H1 (cell line): ENCODE results near the gene CGB7. TPM values are rescaled to one million over a fixed set of nuclear protein-coding genes. Genes with fewer than 3 reads are reported as not detected.

Experiments
- CTCF ChIA-PET: fragments of 300-600 bp; sonication (Branson Sonifier 250); formaldehyde crosslinking; loops from one replicate; lab custom pipeline; 2021; ENCODE audit not compliant: partially characterized antibody; lab: Charles Lee
- POLR2A ChIA-PET: fragments of 300-600 bp; sonication (Branson Sonifier 250); formaldehyde crosslinking; loops from one replicate; lab custom pipeline; 2021; ENCODE audit warnings: inconsistent platforms; ENCODE audit not compliant: partially characterized antibody; lab: Charles Lee
- DNase-seq, 2 experiments: peaks; one replicate each; pipeline versions ENCODE4 v3.0.0 to v3.0.0-alpha.2; 2010 to 2022; ENCODE audit warnings: low spot score in 2 of 2, low read depth in 1 of 2, mixed read lengths in 1 of 2
- FAIRE-seq: peaks from 2 replicates; lab custom pipeline; 2011; peaks lifted over from hg19 to GRCh38; lab: Jason Lieb, UNC
- H2AFZ ChIP-seq: 2 replicates; pipeline ENCODE4 v1.8.1; 2012; ENCODE audit warnings: low read length, inconsistent platforms
- H2AK5ac ChIP-seq: 2 replicates; pipeline ENCODE4 v1.6.1; 2013; ENCODE audit warnings: low read depth, low read length
- H2BK120ac ChIP-seq: replicated peaks from 2 replicates; pipeline ENCODE3; 2013; ENCODE audit warnings: low read depth, low read length, inconsistent platforms
- H2BK12ac ChIP-seq: 2 replicates; pipeline ENCODE4 v1.6.1; 2013; ENCODE audit warnings: low read depth, low read length
- H2BK15ac ChIP-seq: 2 replicates; pipeline ENCODE4 v1.6.1; 2013; ENCODE audit warnings: low read length
- H2BK20ac ChIP-seq: 2 replicates; pipeline ENCODE4 v1.6.1; 2013; ENCODE audit warnings: low read length
- H2BK5ac ChIP-seq: 2 replicates; pipeline ENCODE4 v1.6.1; 2013; ENCODE audit warnings: low read depth, low read length
- H3K14ac ChIP-seq: 2 replicates; pipeline ENCODE4 v1.6.1; 2013; ENCODE audit warnings: inconsistent platforms; ENCODE audit not compliant: insufficient read length
- H3K18ac ChIP-seq: 2 replicates; pipeline ENCODE4 v1.6.1; 2013; ENCODE audit warnings: low read length; ENCODE audit errors: extremely low read depth
- H3K23ac ChIP-seq: 2 replicates; pipeline ENCODE4 v1.6.1; 2013; ENCODE audit warnings: inconsistent platforms; ENCODE audit not compliant: insufficient read length
- H3K23me2 ChIP-seq: 2 replicates; pipeline ENCODE4 v1.6.1; 2013; ENCODE audit warnings: low read depth, low read length
- H3K27ac ChIP-seq: 2 replicates; pipeline ENCODE4 v1.6.1; 2011; ENCODE audit warnings: low read depth, low read length, inconsistent platforms
- H3K27me3 ChIP-seq, 4 experiments: replicated peaks in 1 of 4; 1 replicate in 1 of 4; 2 replicates in 3 of 4; pipeline versions ENCODE4 v1.6.1 to v1.8.1; 2011 to 2013; ENCODE audit warnings: low read length in 3 of 4, mild to moderate bottlenecking in 3 of 4, inconsistent platforms in 2 of 4, mixed read lengths in 2 of 4, moderate library complexity in 1 of 4; ENCODE audit not compliant: control insufficient read depth in 3 of 4, insufficient read depth in 3 of 4; ENCODE audit errors: extremely low read depth in 1 of 4
- H3K36me3 ChIP-seq, 4 experiments: 2 replicates each; pipeline versions ENCODE4 v1.6.1 to v1.8.1; 2011 to 2013; ENCODE audit warnings: mild to moderate bottlenecking in 4 of 4, low read length in 3 of 4, moderate library complexity in 2 of 4, control low read depth in 1 of 4, inconsistent platforms in 1 of 4; ENCODE audit not compliant: insufficient read depth in 4 of 4, control insufficient read depth in 2 of 4
- H3K4ac ChIP-seq: replicated peaks from 2 replicates; pipeline ENCODE3; 2013; ENCODE audit warnings: low read length, low read depth, mixed read lengths, inconsistent platforms; ENCODE audit not compliant: insufficient read length
- H3K4me1 ChIP-seq, 4 experiments: replicated peaks in 1 of 4; 1 replicate in 1 of 4; 2 replicates in 3 of 4; pipeline versions ENCODE4 v1.6.1 to v1.8.1; 2011 to 2013; ENCODE audit warnings: low read length in 3 of 4, inconsistent platforms in 2 of 4, mixed read lengths in 1 of 4; ENCODE audit not compliant: insufficient read depth in 4 of 4, control insufficient read depth in 3 of 4
- H3K4me2 ChIP-seq, 2 experiments: 2 replicates each; pipeline versions ENCODE4 v1.6.1 to v1.8.1; 2011 to 2013; ENCODE audit warnings: low read depth in 2 of 2, low read length in 2 of 2, control low read depth in 1 of 2, inconsistent platforms in 1 of 2, mild to moderate bottlenecking in 1 of 2; ENCODE audit not compliant: insufficient read depth in 1 of 2
- H3K4me3 ChIP-seq, 4 experiments: fragments of 200-600, 300-600 bp in 1 of 4; sonication (generic), shearing (Covaris generic), sonication (Bioruptor Twin) in 1 of 4; 2 replicates each; pipeline versions ENCODE4 v1.5.1 to v1.8.1; 2011 to 2016; ENCODE audit warnings: low read length in 4 of 4, low read depth in 3 of 4, control low read depth in 2 of 4, inconsistent platforms in 2 of 4, mild to moderate bottlenecking in 2 of 4, mixed read lengths in 1 of 4, moderate library complexity in 1 of 4; ENCODE audit not compliant: insufficient read depth in 2 of 4; ENCODE audit errors: extremely low read depth in 1 of 4
- H3K56ac ChIP-seq: replicated peaks from 2 replicates; pipeline ENCODE3; 2013; ENCODE audit warnings: low read depth, mild to moderate bottlenecking, mixed read lengths, low read length, inconsistent platforms; ENCODE audit not compliant: insufficient read length
- H3K79me1 ChIP-seq: 2 replicates; pipeline ENCODE4 v1.6.1; 2013; ENCODE audit warnings: low read depth, low read length, control low read depth
- H3K79me2 ChIP-seq, 2 experiments: 2 replicates each; pipeline versions ENCODE4 v1.6.1 to v1.8.1; 2012 to 2013; ENCODE audit warnings: low read length in 2 of 2, mild to moderate bottlenecking in 2 of 2, inconsistent platforms in 1 of 2; ENCODE audit not compliant: insufficient read depth in 2 of 2, control insufficient read depth in 1 of 2
- H3K9ac ChIP-seq, 4 experiments: replicated peaks in 1 of 4; 1 replicate in 1 of 4; 2 replicates in 3 of 4; pipeline versions ENCODE4 v1.6.1 to v1.8.1; 2011 to 2013; ENCODE audit warnings: low read depth in 3 of 4, low read length in 3 of 4, control low read depth in 2 of 4, mild to moderate bottlenecking in 2 of 4, moderate library complexity in 2 of 4, inconsistent platforms in 1 of 4; ENCODE audit errors: extremely low read depth in 1 of 4
- H3K9me3 ChIP-seq, 2 experiments: 2 replicates each; pipeline versions ENCODE4 v1.6.1 to v1.8.1; 2012 to 2013; ENCODE audit warnings: mild to moderate bottlenecking in 2 of 2, moderate library complexity in 2 of 2, control low read depth in 1 of 2, inconsistent platforms in 1 of 2, low read depth in 1 of 2, low read length in 1 of 2, mixed read lengths in 1 of 2; ENCODE audit not compliant: insufficient read depth in 2 of 2
- H4K20me1 ChIP-seq, 2 experiments: replicated peaks in 1 of 2; 2 replicates each; pipeline versions ENCODE3 to v1.8.1; 2011 to 2013; ENCODE audit warnings: inconsistent platforms in 2 of 2, low read length in 2 of 2, mild to moderate bottlenecking in 1 of 2; ENCODE audit not compliant: insufficient read depth in 2 of 2, control insufficient read depth in 1 of 2
- H4K5ac ChIP-seq: 2 replicates; pipeline ENCODE4 v1.6.1; 2013; ENCODE audit warnings: low read length, low read depth, mixed read lengths, inconsistent platforms; ENCODE audit not compliant: insufficient read length
- H4K8ac ChIP-seq: 2 replicates; pipeline ENCODE4 v1.8.0; 2013; ENCODE audit warnings: mild to moderate bottlenecking, moderate library complexity, low read length, inconsistent platforms; ENCODE audit not compliant: insufficient read depth; ENCODE audit errors: extremely low read depth
- H4K91ac ChIP-seq: replicated peaks from 2 replicates; pipeline ENCODE3; 2013; ENCODE audit warnings: low read length, mixed read lengths, inconsistent platforms; ENCODE audit not compliant: insufficient read length
- SIX5 ChIP-seq: IDR thresholded peaks from 2 replicates; pipeline ENCODE4 v1.6.1; 2011; ENCODE audit warnings: mild to moderate bottlenecking, low read depth, low read length
- WGBS, 2 experiments: shearing (Covaris generic) in 1 of 2; methylation state at CpG; one replicate each; pipeline versions ENCODE4 v1.1.6 to v1.1.7; 2013 to 2015; ENCODE audit warnings: low lambda C conversion rate in 2 of 2, mixed read lengths in 2 of 2, inconsistent platforms in 1 of 2, low coverage in 1 of 2, missing lambda C conversion rate in 1 of 2; ENCODE audit not compliant: insufficient replicate concordance in 2 of 2, insufficient coverage in 1 of 2, insufficient read length in 1 of 2; ENCODE audit errors: extremely low coverage in 1 of 2, missing lambda C conversion rate in 1 of 2; 5-methylcytosine and 5-hydroxymethylcytosine counted together
- polyA plus RNA-seq, 7 experiments: library from polyadenylated mRNA; depleted of rRNA in 3 of 7; stranded (reverse) in 5 of 7; unstranded in 2 of 7; fragments of >200 nt in 5 of 7; fragments of 200-250 nt in 2 of 7; gene quantifications; 1 replicate in 5 of 7; 2 replicates in 1 of 7; 4 replicates in 1 of 7; pipeline versions ENCODE4 v1.2.1 to v1.2.3, GENCODE V29; 2011 to 2013; ENCODE audit warnings: missing spikeins in 2 of 7, mixed read lengths in 2 of 7
- total RNA-seq: library from RNA; stranded (reverse); fragmentation: NEBNext Ultra II Directional; extraction: Animal tissue kit (Norgen Biotek cat#: 25700); gene quantifications from 2 replicates; pipeline ENCODE4 v1.2.1, GENCODE V29; 2021
- TF ChIP-seq, protein P1 (sequence below): IDR thresholded peaks from 2 replicates; pipeline ENCODE4 v1.6.1; 2012; ENCODE audit warnings: inconsistent platforms

Gene CGB7
- total and polyA plus RNA-seq, 2 of the 8 experiments (the other 6 are each of a cell fraction or from before 2014, with no cell fraction given) = 1.2 to 2.2 TPM

DNA sequence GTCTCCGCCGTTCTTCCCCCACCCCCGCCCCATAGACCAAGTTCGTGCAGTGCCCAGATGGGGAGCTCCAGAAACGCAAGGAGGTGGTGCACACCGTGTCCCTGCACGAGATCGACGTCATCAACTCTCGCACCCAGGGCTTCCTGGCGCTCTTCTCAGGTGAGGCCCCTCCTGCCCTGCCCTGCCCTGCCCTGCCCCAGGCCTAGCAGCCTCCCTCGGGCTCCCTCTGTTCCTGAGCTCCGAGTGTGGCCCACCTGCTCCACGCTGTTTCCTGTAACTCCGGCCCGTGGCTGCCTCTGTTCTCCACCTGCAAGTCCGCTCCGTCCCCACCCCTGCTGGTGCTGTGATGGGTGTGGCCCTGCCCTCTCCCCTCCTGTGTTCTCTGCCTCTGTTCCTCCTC lies 47.1 kb downstream of the CGB7 start:
- ChIA-PET CTCF (interaction anchor here (0.6 to 6.2 kb wide), 6 partner anchors 12 to 215 kb away, joined by 3 to 66 read pairs (median 3); partner anchors contain the start of gene CGB2), POLR2A (interaction anchor here (0.9 to 2.2 kb wide), 3 partner anchors 9 to 12 kb away, joined by 3 to 8 read pairs (median 3); no protein-coding TSS in a partner anchor)
- Histone ChIP-seq H3K27me3 (no peaks in the 10 kb centered on the region), H3K79me2 (no peaks in the 10 kb centered on the region), H3K27ac (no peak overlapping the region), H4K8ac (no peak overlapping the region), H3K36me3 (peaks cover 15 to 40% (median 31%) of the 10 kb centered on the region in 4 experiments; a peak in 7 of 8 replicates), H3K23me2 (no peaks in the 10 kb centered on the region), H3K4me1 (no peaks in the 10 kb centered on the region), H3K18ac (no peak overlapping the region), H3K4ac (no peak overlapping the region), H2AK5ac (no peak overlapping the region), H2AFZ (no peak overlapping the region), H3K9ac (no peak overlapping the region), H3K4me3 (no peak overlapping the region), H3K14ac (no peak overlapping the region), H2BK12ac (no peak overlapping the region), H3K9me3 (no peaks in the 10 kb centered on the region), H2BK120ac (no peak overlapping the region), H2BK5ac (no peak overlapping the region), H2BK20ac (no peak overlapping the region), H3K23ac (no peak overlapping the region), H4K91ac (no peak overlapping the region), H3K79me1 (peaks cover 2% of the 10 kb centered on the region; the same call in 1 of the 2 replicates), H2BK15ac (no peak overlapping the region), H3K4me2 (no peak overlapping the region), H4K20me1 (peaks cover 3 to 9% of the 10 kb centered on the region in 2 experiments), H4K5ac (no peak overlapping the region), H3K56ac (no peak overlapping the region)
- WGBS, 2 experiments = 81% methylated on average over 17 of the region's 18 CpGs; no CpG with 5 or more reads in 1 of the 2 experiments
- no peak for TF ChIP-seq SIX5
- TF ChIP-seq, protein P1, sequence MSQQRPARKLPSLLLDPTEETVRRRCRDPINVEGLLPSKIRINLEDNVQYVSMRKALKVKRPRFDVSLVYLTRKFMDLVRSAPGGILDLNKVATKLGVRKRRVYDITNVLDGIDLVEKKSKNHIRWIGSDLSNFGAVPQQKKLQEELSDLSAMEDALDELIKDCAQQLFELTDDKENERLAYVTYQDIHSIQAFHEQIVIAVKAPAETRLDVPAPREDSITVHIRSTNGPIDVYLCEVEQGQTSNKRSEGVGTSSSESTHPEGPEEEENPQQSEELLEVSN = no peak
- no peak for FAIRE-seq
- DNase-seq = no peak
